ENCODE results near the gene RXFP4.

Gene RXFP4

DNA sequence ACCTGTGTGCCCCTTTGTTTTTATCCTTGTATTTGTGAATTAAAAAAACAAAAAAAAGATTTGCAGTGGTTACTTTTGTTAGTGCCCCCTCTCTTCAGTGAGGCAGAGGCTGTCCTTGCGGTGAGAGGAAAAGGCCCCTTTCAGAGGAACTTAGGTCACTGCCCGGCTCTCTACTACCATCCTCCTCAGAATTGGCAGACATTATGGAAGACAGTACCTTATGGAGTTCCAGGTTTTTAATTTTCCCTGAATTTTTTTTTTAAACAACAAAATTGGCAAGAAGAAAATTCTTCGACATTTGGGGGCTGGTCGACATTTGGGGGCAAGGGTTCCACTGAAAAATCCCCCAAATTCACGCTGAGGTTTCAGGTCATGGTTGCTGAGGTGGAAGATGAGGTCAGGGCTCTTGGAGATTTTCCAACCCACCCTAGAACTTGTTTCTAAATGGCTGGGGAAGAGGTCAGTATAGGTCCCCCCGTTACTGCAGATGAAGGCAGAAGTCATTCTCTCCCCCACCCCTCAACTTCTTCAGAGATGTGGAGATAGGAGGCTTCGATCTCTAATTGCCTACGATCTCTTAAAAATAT is 5.3 kb downstream of the RXFP4 start:
- TF ChIP-seq, protein P1, sequence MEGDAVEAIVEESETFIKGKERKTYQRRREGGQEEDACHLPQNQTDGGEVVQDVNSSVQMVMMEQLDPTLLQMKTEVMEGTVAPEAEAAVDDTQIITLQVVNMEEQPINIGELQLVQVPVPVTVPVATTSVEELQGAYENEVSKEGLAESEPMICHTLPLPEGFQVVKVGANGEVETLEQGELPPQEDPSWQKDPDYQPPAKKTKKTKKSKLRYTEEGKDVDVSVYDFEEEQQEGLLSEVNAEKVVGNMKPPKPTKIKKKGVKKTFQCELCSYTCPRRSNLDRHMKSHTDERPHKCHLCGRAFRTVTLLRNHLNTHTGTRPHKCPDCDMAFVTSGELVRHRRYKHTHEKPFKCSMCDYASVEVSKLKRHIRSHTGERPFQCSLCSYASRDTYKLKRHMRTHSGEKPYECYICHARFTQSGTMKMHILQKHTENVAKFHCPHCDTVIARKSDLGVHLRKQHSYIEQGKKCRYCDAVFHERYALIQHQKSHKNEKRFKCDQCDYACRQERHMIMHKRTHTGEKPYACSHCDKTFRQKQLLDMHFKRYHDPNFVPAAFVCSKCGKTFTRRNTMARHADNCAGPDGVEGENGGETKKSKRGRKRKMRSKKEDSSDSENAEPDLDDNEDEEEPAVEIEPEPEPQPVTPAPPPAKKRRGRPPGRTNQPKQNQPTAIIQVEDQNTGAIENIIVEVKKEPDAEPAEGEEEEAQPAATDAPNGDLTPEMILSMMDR (conservative IDR thresholded peaks at IDR 0.05; ENCODE audit: control insufficient read depth, insufficient read depth, low read depth, low read length), result no peak
- DNase-seq (ENCODE audit: low read depth), result no peak
- H3K4me3 ChIP-seq (ENCODE audit: control insufficient read depth, low read depth, low read length), result no peak overlapping the region

DNA sequence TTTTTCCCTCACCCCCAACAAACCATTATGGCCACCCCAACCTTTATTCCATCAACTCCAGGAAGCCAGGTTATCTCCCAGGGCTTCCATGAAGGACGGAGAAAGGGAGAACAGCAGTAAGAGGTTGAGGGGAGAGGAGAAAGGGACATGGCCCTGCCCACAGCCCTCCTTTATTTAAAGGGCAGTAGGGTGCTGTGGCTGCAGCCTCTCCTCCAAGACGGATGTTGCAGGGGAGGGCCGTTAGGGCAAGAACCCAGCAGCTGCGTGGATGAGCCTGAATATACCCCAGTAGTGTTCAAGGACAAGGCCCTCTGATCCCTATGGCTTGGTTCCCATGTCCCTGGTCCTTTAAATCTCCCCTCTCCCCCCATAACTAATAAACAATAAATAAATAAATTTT is 5.9 kb downstream of the RXFP4 start:
- no peak overlapping the region for H3K4me3 ChIP-seq (ENCODE audit: control insufficient read depth, low read depth, low read length)
- TF ChIP-seq, protein P1 (conservative IDR thresholded peaks at IDR 0.05; ENCODE audit: control insufficient read depth, insufficient read depth, low read depth, low read length), result no peak
- DNase-seq (ENCODE audit: low read depth), result no peak

DNA sequence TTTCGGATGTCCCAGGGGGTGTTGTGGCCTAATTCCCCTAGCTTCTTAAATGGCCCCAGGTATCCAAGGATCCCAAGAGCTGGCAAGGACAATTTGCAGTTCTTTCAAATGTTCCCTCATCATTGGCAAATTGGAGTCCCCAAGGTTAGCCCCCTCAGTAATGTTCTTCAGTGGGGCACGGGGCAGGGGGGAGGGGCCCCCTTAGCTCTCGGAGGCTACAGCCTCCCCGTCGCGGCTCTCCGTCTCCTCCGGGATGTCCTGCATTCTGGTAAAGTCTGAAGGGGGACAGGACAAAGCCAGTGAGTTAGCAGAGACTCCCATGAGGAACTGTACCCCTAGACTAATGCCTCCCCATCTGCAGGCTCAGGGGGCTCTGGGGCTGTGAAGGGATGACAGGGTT is 6.3 kb downstream of the RXFP4 start:
- no peak for DNase-seq (ENCODE audit: low read depth)
- TF ChIP-seq, protein P1 (conservative IDR thresholded peaks at IDR 0.05; ENCODE audit: control insufficient read depth, insufficient read depth, low read depth, low read length), result no peak
- H3K4me3 ChIP-seq (ENCODE audit: control insufficient read depth, low read depth, low read length), result no peak overlapping the region

DNA sequence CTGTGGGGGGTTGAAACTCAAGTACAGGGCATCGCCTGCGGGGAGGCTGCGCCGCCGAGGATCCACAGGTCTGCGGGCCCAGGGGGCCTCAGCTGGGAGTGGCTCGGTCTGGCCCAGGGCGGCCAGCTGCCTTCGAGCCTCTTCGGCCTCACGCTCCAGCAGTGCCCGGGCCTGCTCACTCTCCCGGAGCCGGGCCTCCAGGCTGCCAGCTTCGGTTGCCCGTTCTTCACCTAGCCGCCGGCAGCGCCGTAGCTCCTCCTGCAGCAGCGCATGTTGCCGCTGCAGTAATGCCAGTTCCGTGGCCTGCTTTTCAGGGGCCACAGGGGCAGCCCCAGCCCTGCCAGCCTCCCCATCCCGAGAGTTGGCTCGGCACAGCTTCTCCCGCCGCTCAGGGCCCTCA is 9.4 kb downstream of the RXFP4 start:
- no peak overlapping the region for H3K4me3 ChIP-seq (ENCODE audit: control insufficient read depth, low read depth, low read length)
- TF ChIP-seq, protein P1 (conservative IDR thresholded peaks at IDR 0.05; ENCODE audit: control insufficient read depth, insufficient read depth, low read depth, low read length), result no peak
- DNase-seq (ENCODE audit: low read depth), result no peak

DNA sequence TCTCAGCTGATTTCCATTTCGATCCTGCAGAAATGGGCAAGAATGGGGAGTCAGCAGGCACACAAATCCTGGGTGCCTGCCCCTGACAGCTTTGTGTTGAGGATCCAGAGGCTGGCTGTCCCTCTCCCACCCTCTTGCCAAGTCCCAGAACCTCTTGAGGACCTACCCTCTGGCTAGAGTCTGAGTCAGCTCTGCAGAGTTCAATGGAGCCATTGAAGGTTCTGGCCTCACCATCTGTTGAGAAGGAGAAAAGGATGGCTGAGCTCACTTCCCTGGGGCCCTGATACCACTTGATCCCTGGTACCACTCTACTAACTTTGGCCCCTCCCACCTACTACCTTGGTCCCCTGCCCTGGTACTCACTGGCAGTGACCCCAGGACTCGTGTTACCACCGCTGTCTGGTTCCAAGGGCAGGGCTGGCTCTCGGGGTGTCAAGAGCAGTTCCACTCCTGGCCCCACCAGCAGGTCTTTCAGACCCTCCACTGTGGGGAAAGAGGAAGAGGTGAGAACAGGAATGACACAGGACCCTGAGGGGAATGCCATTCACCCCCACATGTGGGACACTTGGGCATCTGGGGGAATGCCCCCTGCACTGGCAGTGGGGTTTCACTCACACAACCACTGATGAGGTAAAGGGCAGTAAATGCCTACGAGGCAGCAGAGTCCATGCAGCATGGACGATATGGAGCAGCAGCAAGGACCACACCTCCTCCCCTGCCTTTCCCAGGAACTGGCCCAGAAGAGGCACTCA is 10.5 kb downstream of the RXFP4 start:
- H3K4me3 ChIP-seq (ENCODE audit: control insufficient read depth, low read depth, low read length), result no peak overlapping the region
- TF ChIP-seq, protein P1 (conservative IDR thresholded peaks at IDR 0.05; ENCODE audit: control insufficient read depth, insufficient read depth, low read depth, low read length), result no peak
- no peak for DNase-seq (ENCODE audit: low read depth)

DNA sequence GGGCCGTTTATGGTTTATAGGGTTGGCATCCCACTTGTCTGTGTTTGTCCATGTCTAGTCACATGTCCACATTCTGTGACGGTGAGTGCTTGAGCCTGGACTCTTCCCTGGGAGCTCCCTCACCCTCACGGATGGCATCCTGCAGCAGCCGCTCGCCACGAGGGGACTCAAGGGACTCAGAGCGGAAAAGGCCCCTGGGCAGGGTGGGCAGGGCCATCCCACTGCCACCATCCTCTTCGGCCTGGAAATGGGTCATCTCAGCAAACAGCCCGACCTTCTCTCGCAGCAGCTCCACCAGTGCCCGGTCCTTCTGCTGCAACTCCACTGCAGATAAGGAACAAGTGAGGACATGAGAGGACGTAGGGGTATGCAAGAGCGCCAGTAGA is 11.1 kb downstream of the RXFP4 start:
- no peak for DNase-seq (ENCODE audit: low read depth)
- H3K4me3 ChIP-seq (ENCODE audit: control insufficient read depth, low read depth, low read length), result no peak overlapping the region
- TF ChIP-seq, protein P1 (conservative IDR thresholded peaks at IDR 0.05; ENCODE audit: control insufficient read depth, insufficient read depth, low read depth, low read length), result no peak
